NT2/D1 (cell line): ENCODE measurements around the gene DAPK2.

ENCODE experiments used
- YY1 ChIP-seq: IDR thresholded peaks from 2 replicates; pipeline ENCODE4 v1.6.1; 2011; ENCODE audit not compliant: insufficient read length, insufficient read depth
- ZNF274 ChIP-seq: IDR thresholded peaks from 2 replicates; pipeline ENCODE4 v1.6.1; 2011; ENCODE audit warnings: mild to moderate bottlenecking, low read depth, low read length

- TF ChIP-seq YY1 (no peak), ZNF274 (no peak)
Measured at GRCh38 chr15:64008177-64008576, 38.1 kb downstream of the DAPK2 start.
